HG03457 (cell line): ENCODE measurements around the gene TARM1.

ENCODE experiments used
- ATAC-seq: cut with Tn5 transposase; IDR thresholded peaks from one replicate; pipeline ENCODE4 v1.9.1; 2021; ENCODE audit warnings: moderate number of reproducible peaks; ENCODE audit not compliant: unreplicated experiment

Gene TARM1

GRCh38 chr19:54035215-54036178 lies 45.7 kb downstream of the TARM1 start:
- ATAC-seq, result no peak

- no peak for ATAC-seq
Measured at GRCh38 chr19:54030895-54031586, 50.1 kb downstream of the TARM1 start.

GRCh38 chr19:54029930-54030490 lies 51.2 kb downstream of the TARM1 start:
- ATAC-seq, result no peak

- no peak for ATAC-seq
Measured at GRCh38 chr19:54029301-54029700, 51.9 kb downstream of the TARM1 start.

- no peak for ATAC-seq
Measured at GRCh38 chr19:54026656-54027055, 54.5 kb downstream of the TARM1 start.

- ATAC-seq, result no peak
Measured at GRCh38 chr19:54024660-54025059, 56.5 kb downstream of the TARM1 start.

- no peak for ATAC-seq
Measured at GRCh38 chr19:54023191-54023590, 58.0 kb downstream of the TARM1 start.

GRCh38 chr19:54021932-54022331 lies 59.2 kb downstream of the TARM1 start:
- ATAC-seq, result no peak

GRCh38 chr19:54021363-54021762 lies 59.8 kb downstream of the TARM1 start:
- ATAC-seq, result no peak
